ENCODE results near the gene ZFAND3.

ZFAND3 gene

GRCh38 chr6:38174806-38175495, 355.4 kb downstream of the ZFAND3 start:
- no peak for DNase-seq

GRCh38 chr6:38175786-38176185, 356.3 kb downstream of the ZFAND3 start:
- no peak for DNase-seq

GRCh38 chr6:38176797-38177751, 357.5 kb downstream of the ZFAND3 start:
- no peak for DNase-seq

GRCh38 chr6:38177882-38178583, 358.5 kb downstream of the ZFAND3 start:
- DNase-seq: no peak

- DNase-seq: no peak
Observed at GRCh38 chr6:38178584-38178886, 359.0 kb downstream of the ZFAND3 start.

GRCh38 chr6:38179300-38179699, 359.8 kb downstream of the ZFAND3 start:
- no peak for DNase-seq

GRCh38 chr6:38179794-38180430, 360.4 kb downstream of the ZFAND3 start:
- DNase-seq: no peak

GRCh38 chr6:38180586-38180985, 361.1 kb downstream of the ZFAND3 start:
- DNase-seq: no peak

- DNase-seq: no peak
Observed at GRCh38 chr6:38182426-38182825, 362.9 kb downstream of the ZFAND3 start.

GRCh38 chr6:38183856-38184584, 364.5 kb downstream of the ZFAND3 start:
- no peak for DNase-seq

- DNase-seq: no peak
Observed at GRCh38 chr6:38184585-38185080, 365.1 kb downstream of the ZFAND3 start.

GRCh38 chr6:38185244-38185643, 365.7 kb downstream of the ZFAND3 start:
- DNase-seq: no peak

GRCh38 chr6:38185752-38186151, 366.2 kb downstream of the ZFAND3 start:
- DNase-seq: no peak

GRCh38 chr6:38187325-38187724, 367.8 kb downstream of the ZFAND3 start:
- no peak for DNase-seq

- no peak for DNase-seq
Observed at GRCh38 chr6:38187811-38188590, 368.5 kb downstream of the ZFAND3 start.

- no peak for DNase-seq
Observed at GRCh38 chr6:38188677-38189335, 369.3 kb downstream of the ZFAND3 start.

GRCh38 chr6:38191418-38191817, 371.9 kb downstream of the ZFAND3 start:
- no peak for DNase-seq

GRCh38 chr6:38192011-38192410, 372.5 kb downstream of the ZFAND3 start:
- no peak for DNase-seq

- DNase-seq: no peak
Observed at GRCh38 chr6:38192487-38192886, 373.0 kb downstream of the ZFAND3 start.

- DNase-seq: no peak
Observed at GRCh38 chr6:38193051-38193450, 373.5 kb downstream of the ZFAND3 start.

Measured in stimulated activated naive CD4-positive, alpha-beta T cell treated with Interleukin-2 at 50 U/mL for 16 hours (primary cell).